Rectal smooth muscle tissue (tissue), 1 donor: Measurements from ENCODE around the gene FLRT2.

ENCODE experiments used
- H3K27ac ChIP-seq: one replicate; pipeline ENCODE4 v1.7.0; 2013; ENCODE audit warnings: low read depth, low read length, inconsistent platforms
- H3K27me3 ChIP-seq: one replicate; pipeline ENCODE4 v1.7.0; 2013; ENCODE audit warnings: low read length; ENCODE audit not compliant: control insufficient read depth, insufficient read depth
- H3K36me3 ChIP-seq: one replicate; pipeline ENCODE4 v1.7.0; 2013; ENCODE audit warnings: low read length; ENCODE audit not compliant: control insufficient read depth, insufficient read depth
- H3K4me1 ChIP-seq: one replicate; pipeline ENCODE4 v1.7.0; 2013; ENCODE audit warnings: low read length; ENCODE audit not compliant: control insufficient read depth, insufficient read depth
- H3K4me3 ChIP-seq: one replicate; pipeline ENCODE4 v1.7.0; 2013; ENCODE audit warnings: low read length
- H3K9ac ChIP-seq: one replicate; pipeline ENCODE4 v1.7.0; 2013; ENCODE audit warnings: low read length

FLRT2 gene

DNA sequence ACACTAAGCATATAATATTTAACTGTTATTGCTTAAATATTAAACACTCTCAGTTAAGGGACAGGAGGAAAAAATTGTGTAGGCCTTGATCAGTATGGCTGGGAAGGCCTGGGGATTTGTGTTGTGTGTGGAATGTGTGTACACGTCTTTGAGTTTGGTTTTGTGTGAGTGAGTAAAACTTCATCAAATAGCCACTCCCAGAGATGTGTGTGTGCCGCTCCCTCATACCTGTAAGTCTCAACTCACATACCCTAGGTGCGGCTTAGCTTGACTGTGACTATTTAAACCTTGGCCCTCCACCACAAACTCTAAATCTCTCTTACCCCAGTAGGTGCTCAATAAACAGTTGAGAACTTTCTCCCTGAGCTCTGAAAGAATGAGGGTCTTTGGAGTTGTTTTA lies 64.3 kb downstream of the FLRT2 start:
- Histone ChIP-seq H3K27me3 (no peaks in the 10 kb centered on the region), H3K9ac (no peak overlapping the region), H3K4me3 (no peak overlapping the region), H3K4me1 (no peaks in the 10 kb centered on the region), H3K36me3 (no peaks in the 10 kb centered on the region), H3K27ac (no peak overlapping the region)

DNA sequence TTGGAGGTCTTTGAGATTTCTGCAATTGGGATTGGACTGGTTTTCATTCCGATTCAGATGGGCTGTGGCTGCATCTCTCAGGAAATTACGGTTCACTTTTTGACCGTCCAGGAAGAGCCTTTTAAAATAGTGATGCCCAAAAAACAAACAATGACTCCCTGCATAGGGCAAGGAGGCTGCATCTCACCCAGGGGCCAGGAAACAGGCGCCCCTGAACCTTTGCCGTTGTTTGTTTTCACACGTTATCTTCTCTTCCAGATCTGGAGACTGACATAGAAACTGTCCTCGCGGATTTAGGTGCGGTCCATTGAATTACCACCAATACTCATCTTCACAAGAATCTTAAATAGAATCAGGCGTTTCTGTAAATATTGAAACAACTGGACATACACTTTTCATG lies 66.0 kb downstream of the FLRT2 start:
- Histone ChIP-seq H3K36me3 (no peaks in the 10 kb centered on the region), H3K27ac (no peak overlapping the region), H3K9ac (no peak overlapping the region), H3K27me3 (no peaks in the 10 kb centered on the region), H3K4me1 (no peaks in the 10 kb centered on the region), H3K4me3 (no peak overlapping the region)

- Histone ChIP-seq H3K4me1 (no peaks in the 10 kb centered on the region), H3K4me3 (no peak overlapping the region)
Measured at GRCh38 chr14:85596562-85596961, 66.6 kb downstream of the FLRT2 start.

GRCh38 chr14:85597701-85598100 lies 67.8 kb downstream of the FLRT2 start:
- H3K9ac ChIP-seq: no peak overlapping the region
- H3K27ac ChIP-seq: no peak overlapping the region
- no peaks in the 10 kb centered on the region for H3K4me1 ChIP-seq

More at GRCh38 chr14:85596562-85596961, 66.6 kb downstream of the FLRT2 start:
- no peak overlapping the region for H3K27ac ChIP-seq
- H3K9ac ChIP-seq: no peak overlapping the region
- H3K36me3 ChIP-seq: no peaks in the 10 kb centered on the region
- no peaks in the 10 kb centered on the region for H3K27me3 ChIP-seq

GRCh38 chr14:85599939-85600338 lies 70.0 kb downstream of the FLRT2 start:
- no peak overlapping the region for H3K27ac ChIP-seq
- H3K4me1 ChIP-seq: no peaks in the 10 kb centered on the region
- no peak overlapping the region for H3K4me3 ChIP-seq
- H3K36me3 ChIP-seq: no peaks in the 10 kb centered on the region
- no peaks in the 10 kb centered on the region for H3K27me3 ChIP-seq
- no peak overlapping the region for H3K9ac ChIP-seq

More at GRCh38 chr14:85597701-85598100, 67.8 kb downstream of the FLRT2 start:
- Histone ChIP-seq H3K27me3 (no peaks in the 10 kb centered on the region), H3K36me3 (no peaks in the 10 kb centered on the region), H3K4me3 (no peak overlapping the region)

DNA sequence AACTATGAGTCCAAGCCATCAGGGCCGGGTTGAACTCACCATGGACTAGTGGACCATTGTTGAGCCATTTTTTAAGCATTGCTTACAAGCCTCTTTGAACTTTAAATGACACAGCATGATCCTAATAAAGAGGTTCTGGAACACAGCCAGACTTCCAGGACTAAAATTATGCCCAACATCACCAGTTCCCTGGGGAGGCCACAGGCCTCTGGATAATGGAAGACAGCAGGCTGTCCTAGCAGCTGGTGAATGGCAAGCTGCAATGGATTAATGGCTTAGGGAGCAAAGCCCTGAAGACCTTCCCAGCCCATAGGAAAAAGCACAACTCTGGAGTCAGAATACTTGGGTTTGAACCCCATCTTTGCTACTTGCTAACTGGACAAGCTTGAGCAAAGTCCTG lies 71.3 kb downstream of the FLRT2 start:
- H3K27ac ChIP-seq: no peak overlapping the region
- no peak overlapping the region for H3K4me3 ChIP-seq

GRCh38 chr14:85601690-85602089 lies 71.7 kb downstream of the FLRT2 start:
- H3K4me3 ChIP-seq: no peak overlapping the region
- no peak overlapping the region for H3K27ac ChIP-seq
- H3K27me3 ChIP-seq: no peaks in the 10 kb centered on the region
- no peaks in the 10 kb centered on the region for H3K36me3 ChIP-seq
- no peak overlapping the region for H3K9ac ChIP-seq
- no peaks in the 10 kb centered on the region for H3K4me1 ChIP-seq

More for the DNA sequence above, 71.3 kb downstream of the FLRT2 start:
- no peaks in the 10 kb centered on the region for H3K4me1 ChIP-seq
- H3K9ac ChIP-seq: no peak overlapping the region
- H3K27me3 ChIP-seq: no peaks in the 10 kb centered on the region
- no peaks in the 10 kb centered on the region for H3K36me3 ChIP-seq

- no peak overlapping the region for H3K4me3 ChIP-seq
- no peaks in the 10 kb centered on the region for H3K27me3 ChIP-seq
Measured at GRCh38 chr14:85602345-85602744, 72.4 kb downstream of the FLRT2 start.

GRCh38 chr14:85604021-85604420 lies 74.1 kb downstream of the FLRT2 start:
- Histone ChIP-seq H3K27me3 (no peaks in the 10 kb centered on the region), H3K4me3 (no peak overlapping the region), H3K4me1 (no peaks in the 10 kb centered on the region), H3K9ac (no peak overlapping the region), H3K27ac (no peak overlapping the region), H3K36me3 (no peaks in the 10 kb centered on the region)

More at GRCh38 chr14:85602345-85602744, 72.4 kb downstream of the FLRT2 start:
- H3K36me3 ChIP-seq: no peaks in the 10 kb centered on the region
- no peaks in the 10 kb centered on the region for H3K4me1 ChIP-seq
- H3K27ac ChIP-seq: no peak overlapping the region
- H3K9ac ChIP-seq: no peak overlapping the region

- Histone ChIP-seq H3K27ac (no peak overlapping the region), H3K9ac (no peak overlapping the region), H3K4me3 (no peak overlapping the region), H3K4me1 (no peaks in the 10 kb centered on the region), H3K36me3 (no peaks in the 10 kb centered on the region), H3K27me3 (no peaks in the 10 kb centered on the region)
Measured at GRCh38 chr14:85604714-85605113, 74.8 kb downstream of the FLRT2 start.

- Histone ChIP-seq H3K9ac (no peak overlapping the region), H3K4me3 (no peak overlapping the region), H3K36me3 (no peaks in the 10 kb centered on the region), H3K4me1 (no peaks in the 10 kb centered on the region), H3K27ac (no peak overlapping the region), H3K27me3 (no peaks in the 10 kb centered on the region)
Measured at GRCh38 chr14:85607651-85608081, 77.7 kb downstream of the FLRT2 start.

DNA sequence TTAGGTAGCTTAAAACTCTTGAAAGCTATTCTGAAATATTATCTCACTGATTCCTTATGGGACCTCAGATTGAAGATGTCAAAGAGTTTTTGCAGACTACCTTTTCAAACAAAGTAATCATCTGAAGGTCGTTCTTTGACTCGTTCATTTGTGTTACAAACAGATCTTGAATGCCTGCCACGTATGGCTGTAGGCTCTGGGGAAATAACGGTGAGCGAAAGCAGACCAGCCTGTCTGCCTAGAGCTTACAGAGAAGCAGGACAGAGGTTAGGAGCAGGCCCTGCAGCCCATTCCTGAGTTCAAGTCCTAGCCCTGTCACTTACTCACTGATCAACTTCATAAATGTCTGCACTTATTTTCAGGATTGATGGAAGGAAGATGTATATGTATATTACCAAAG lies 83.6 kb downstream of the FLRT2 start:
- Histone ChIP-seq H3K4me1 (no peaks in the 10 kb centered on the region), H3K4me3 (no peak overlapping the region), H3K27me3 (no peaks in the 10 kb centered on the region), H3K27ac (no peak overlapping the region), H3K36me3 (no peaks in the 10 kb centered on the region), H3K9ac (no peak overlapping the region)

- Histone ChIP-seq H3K36me3 (no peaks in the 10 kb centered on the region), H3K9ac (no peak overlapping the region), H3K4me3 (no peak overlapping the region), H3K4me1 (no peaks in the 10 kb centered on the region), H3K27me3 (no peaks in the 10 kb centered on the region), H3K27ac (no peak overlapping the region)
Measured at GRCh38 chr14:85616386-85616885, 86.5 kb downstream of the FLRT2 start.
